Effector memory CD4-positive, alpha-beta T cell (primary cell): ENCODE measurements around the gene RDH13.

Experiments used
- DNase-seq, 3 donors: peaks; one replicate each; pipeline ENCODE4 v3.0.0-alpha.2; 2020
- H3K27ac ChIP-seq: 2 replicates; pipeline ENCODE4 v1.7.0; 2013; ENCODE audit warnings: mild to moderate bottlenecking, low read length, moderate library complexity; ENCODE audit not compliant: insufficient read depth, poor library complexity, severe bottlenecking
- H3K27me3 ChIP-seq: replicated peaks from 2 replicates; pipeline ENCODE4 v1.7.0; 2013; ENCODE audit warnings: mild to moderate bottlenecking, low read length; ENCODE audit not compliant: insufficient read depth, control insufficient read depth, poor library complexity, severe bottlenecking
- H3K36me3 ChIP-seq: 2 replicates; pipeline ENCODE4 v1.7.0; 2013; ENCODE audit warnings: mild to moderate bottlenecking, low read length, moderate library complexity; ENCODE audit not compliant: control insufficient read depth, insufficient read depth
- H3K4me1 ChIP-seq: 2 replicates; pipeline ENCODE4 v1.7.0; 2013; ENCODE audit warnings: low read length, mild to moderate bottlenecking; ENCODE audit not compliant: control insufficient read depth, insufficient read depth, poor library complexity, severe bottlenecking
- H3K4me3 ChIP-seq: 2 replicates; pipeline ENCODE4 v1.7.0; 2013; ENCODE audit warnings: low read length, low read depth, mild to moderate bottlenecking; ENCODE audit not compliant: insufficient read depth, poor library complexity, severe bottlenecking
- H3K9me3 ChIP-seq: 2 replicates; pipeline ENCODE4 v1.7.0; 2013; ENCODE audit warnings: mild to moderate bottlenecking, low read length, moderate library complexity; ENCODE audit not compliant: control insufficient read depth

RDH13 gene

DNA sequence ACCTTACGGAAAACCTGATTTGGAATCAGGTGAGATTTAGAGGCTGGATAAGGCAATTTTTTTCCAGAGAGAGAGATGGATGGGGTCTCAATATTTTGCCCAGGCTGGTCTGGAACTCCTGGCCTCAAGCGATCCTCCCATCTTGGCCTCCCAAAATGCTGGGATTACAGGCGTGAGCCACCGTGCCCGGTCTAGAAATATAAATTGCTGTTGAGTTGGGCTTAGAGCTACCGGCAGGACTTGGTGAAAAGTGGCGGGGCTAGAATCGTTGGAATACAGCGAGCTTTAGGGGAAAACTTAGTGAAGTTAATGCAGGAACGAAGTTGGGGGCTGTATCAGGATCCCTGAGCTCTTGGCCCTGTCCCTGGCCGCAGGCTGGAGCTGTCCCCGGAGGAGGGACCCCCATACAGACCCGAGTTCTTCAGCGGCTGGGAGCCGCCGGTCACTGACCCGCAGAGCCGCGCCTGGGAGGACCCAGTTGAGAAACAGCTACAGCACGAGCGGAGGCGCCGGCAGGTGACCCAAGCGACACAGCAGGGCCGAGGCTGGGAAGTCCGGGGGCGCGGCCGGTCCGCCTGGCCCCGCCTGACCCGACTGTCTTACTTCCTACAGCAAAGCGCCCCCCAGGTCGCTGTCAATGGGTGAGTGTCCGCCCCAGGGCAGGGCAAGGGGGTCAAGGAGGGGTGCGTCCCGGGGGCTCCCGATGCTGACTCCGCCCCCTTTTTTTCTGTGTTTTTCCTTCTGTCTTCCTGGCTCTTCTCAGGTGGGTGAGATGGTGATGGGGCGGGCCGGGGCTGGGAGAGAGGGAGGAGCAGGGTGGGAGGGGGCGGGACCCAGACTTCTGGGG lies 20.3 kb upstream of the RDH13 start:
- Histone ChIP-seq H3K36me3 (no peaks in the 10 kb centered on the region), H3K9me3 (no peaks in the 10 kb centered on the region), H3K27me3 (peaks cover 46% of the 10 kb centered on the region), H3K4me1 (peaks cover 43% of the 10 kb centered on the region), H3K4me3 (no peak overlapping the region), H3K27ac (no peak overlapping the region)
- no peak for DNase-seq

- H3K36me3 ChIP-seq: no peaks in the 10 kb centered on the region
- H3K9me3 ChIP-seq: no peaks in the 10 kb centered on the region
- DNase-seq: peak; percentile 8 to 36 (median 22)
- H3K27me3 ChIP-seq: peaks cover 37% of the 10 kb centered on the region
- peak overlapping the region; percentile 58 for H3K4me3 ChIP-seq
- no peak overlapping the region for H3K27ac ChIP-seq
- H3K4me1 ChIP-seq: peaks cover 33% of the 10 kb centered on the region
These were observed 19.3 kb upstream of the RDH13 start for GRCh38 chr19:55082020-55082851.

GRCh38 chr19:55081770-55082019 lies 18.7 kb upstream of the RDH13 start:
- peak overlapping the region; percentile 58 for H3K4me3 ChIP-seq
- no peak for DNase-seq
- H3K4me1 ChIP-seq: peaks cover 28% of the 10 kb centered on the region
- H3K36me3 ChIP-seq: no peaks in the 10 kb centered on the region
- H3K27ac ChIP-seq: no peak overlapping the region
- H3K27me3 ChIP-seq: peaks cover 32% of the 10 kb centered on the region
- no peaks in the 10 kb centered on the region for H3K9me3 ChIP-seq

DNA sequence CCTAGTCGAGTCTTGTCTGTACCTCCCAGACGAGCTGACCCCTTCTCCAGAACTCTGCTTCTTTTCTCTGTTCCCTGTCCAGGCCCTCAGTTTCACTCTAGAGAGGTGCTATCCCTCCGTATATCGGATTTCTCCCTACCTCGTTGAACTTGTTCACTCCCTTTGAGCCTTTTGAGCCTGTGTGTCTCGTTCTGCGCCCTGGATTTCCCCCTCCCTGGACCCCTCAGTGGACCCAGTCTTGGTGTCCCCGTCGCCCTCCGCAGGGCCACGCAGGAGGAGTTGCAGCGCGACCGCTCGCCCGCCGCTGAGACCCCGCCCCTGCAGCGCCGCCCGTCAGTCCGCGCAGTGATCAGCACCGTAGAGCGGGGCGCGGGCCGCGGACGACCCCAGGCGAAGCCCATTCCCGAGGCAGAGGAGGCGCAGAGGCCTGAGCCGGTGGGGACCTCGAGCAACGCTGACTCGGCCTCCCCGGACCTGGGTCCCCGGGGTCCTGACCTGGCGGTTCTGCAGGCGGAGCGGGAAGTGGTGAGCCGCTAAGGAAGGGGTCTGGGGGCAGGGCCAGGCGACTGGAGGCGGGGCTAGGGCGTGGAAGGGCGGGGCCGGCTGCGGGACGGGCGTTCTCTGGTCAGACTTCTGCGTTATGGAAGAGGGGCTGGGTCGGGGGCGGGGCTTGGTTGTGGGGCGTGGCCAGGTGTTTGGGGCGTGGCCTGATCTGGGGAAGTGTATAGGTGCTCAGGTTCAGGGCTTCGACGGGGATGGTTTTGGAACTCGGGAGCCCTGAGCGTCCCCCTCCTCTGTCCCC lies 18.2 kb upstream of the RDH13 start:
- Histone ChIP-seq H3K4me3 (peak overlapping the region; percentile 58), H3K27me3 (peaks cover 30% of the 10 kb centered on the region), H3K27ac (no peak overlapping the region), H3K9me3 (no peaks in the 10 kb centered on the region), H3K4me1 (peaks cover 24% of the 10 kb centered on the region), H3K36me3 (no peaks in the 10 kb centered on the region)
- DNase-seq: peak; percentile 83 to 91 (median 84)

DNA sequence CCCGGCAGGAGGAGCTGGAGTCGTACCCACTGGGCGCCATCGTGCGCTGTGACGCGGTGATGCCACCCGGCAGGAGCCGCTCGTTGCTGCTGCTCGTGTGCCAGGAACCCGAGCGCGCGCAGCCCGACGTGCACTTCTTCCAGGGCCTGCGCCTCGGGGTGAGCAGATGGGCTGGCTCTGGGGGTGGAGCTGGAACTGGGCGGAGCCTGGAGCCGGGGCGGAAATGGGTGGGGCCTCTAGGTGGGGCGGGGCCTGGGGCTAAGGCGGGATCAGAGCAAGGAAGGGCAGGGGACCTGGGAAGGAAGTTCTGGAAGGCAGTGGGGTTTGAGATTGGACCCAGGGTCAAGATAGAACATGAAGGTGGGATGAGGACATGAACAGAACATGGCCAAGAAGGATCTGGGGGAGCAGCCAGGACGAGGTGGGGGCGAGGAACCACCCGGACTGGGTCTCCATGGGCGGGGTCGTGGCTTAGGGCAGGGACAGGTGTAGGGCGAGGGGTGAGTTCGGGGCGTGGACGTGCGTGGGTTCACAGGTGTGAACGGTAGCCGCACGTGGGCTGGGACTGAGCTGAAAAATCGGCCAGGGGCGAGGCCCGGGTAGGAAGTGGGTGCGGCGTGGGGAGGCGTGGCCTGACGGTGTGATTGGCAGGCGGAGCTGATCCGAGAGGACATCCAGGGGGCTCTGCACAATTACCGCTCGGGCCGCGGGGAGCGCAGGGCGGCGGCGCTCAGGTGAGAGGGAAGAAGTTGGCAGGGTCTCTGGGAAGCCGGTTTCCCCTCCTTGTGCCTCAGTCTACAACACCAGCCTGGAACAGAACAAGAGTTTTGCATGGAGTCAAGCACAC lies 17.4 kb upstream of the RDH13 start:
- peaks cover 24% of the 10 kb centered on the region for H3K4me1 ChIP-seq
- H3K27ac ChIP-seq: no peak overlapping the region
- peaks cover 26% of the 10 kb centered on the region for H3K27me3 ChIP-seq
- no peaks in the 10 kb centered on the region for H3K36me3 ChIP-seq
- peak overlapping the region; percentile 58 for H3K4me3 ChIP-seq
- peak; percentile 23 to 39 (median 23) for DNase-seq
- no peaks in the 10 kb centered on the region for H3K9me3 ChIP-seq

- Histone ChIP-seq H3K9me3 (no peaks in the 10 kb centered on the region), H3K36me3 (no peaks in the 10 kb centered on the region), H3K4me1 (peaks cover 24% of the 10 kb centered on the region), H3K27me3 (peaks cover 26% of the 10 kb centered on the region), H3K27ac (no peak overlapping the region), H3K4me3 (no peak overlapping the region)
- DNase-seq: no peak
These were observed 16.6 kb upstream of the RDH13 start for GRCh38 chr19:55079400-55080038.

DNA sequence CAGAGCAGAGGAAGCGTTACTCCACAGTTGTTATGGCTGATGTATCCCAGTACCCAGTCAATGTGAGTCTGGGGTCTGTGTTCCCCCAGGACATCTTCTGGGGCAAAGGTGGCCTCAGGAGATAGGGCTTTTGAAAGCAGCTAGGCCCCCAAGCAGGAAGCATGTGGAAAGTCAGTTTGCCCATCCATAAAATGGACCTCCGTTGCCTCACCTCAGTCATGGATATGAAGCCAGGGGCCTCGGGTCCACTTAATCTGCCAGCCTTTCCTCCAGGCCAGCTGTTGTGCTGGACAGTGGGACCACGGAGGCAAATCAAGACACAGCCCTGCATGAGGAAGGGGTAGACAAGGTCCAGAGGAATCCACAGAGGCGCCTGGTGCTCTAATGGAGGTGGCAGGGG lies 16.0 kb upstream of the RDH13 start:
- no peak for DNase-seq
- H3K36me3 ChIP-seq: no peaks in the 10 kb centered on the region
- peaks cover 24% of the 10 kb centered on the region for H3K4me1 ChIP-seq
- peaks cover 26% of the 10 kb centered on the region for H3K27me3 ChIP-seq
- H3K9me3 ChIP-seq: no peaks in the 10 kb centered on the region
- H3K4me3 ChIP-seq: no peak overlapping the region
- H3K27ac ChIP-seq: no peak overlapping the region

DNA sequence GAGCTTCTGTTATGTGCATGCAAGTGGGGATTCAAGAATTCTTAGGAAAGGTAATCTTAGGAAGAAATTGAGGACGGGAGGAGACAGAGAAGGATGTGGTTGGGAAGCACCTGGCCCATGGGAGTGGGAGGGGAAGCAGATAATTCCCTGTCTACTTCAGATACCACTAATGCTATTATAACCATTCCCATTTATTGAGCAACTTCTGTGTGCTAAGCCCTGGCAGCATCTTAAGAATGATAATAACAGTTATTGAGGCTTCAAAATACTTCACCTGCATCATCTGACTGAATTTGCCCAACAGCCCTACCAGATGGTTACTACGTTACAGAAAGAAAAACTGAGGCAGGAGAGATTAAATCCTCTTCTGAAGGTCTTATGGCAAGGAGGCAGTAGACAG lies 14.2 kb upstream of the RDH13 start:
- H3K36me3 ChIP-seq: no peaks in the 10 kb centered on the region

GRCh38 chr19:55076321-55076720 lies 13.4 kb upstream of the RDH13 start:
- Histone ChIP-seq H3K36me3 (no peaks in the 10 kb centered on the region), H3K27ac (no peak overlapping the region), H3K9me3 (no peaks in the 10 kb centered on the region), H3K4me3 (no peak overlapping the region), H3K4me1 (peaks cover 16% of the 10 kb centered on the region), H3K27me3 (peaks cover 9% of the 10 kb centered on the region)
- DNase-seq: no peak

More for the DNA sequence above, 14.2 kb upstream of the RDH13 start:
- H3K27ac ChIP-seq: no peak overlapping the region
- peaks cover 19% of the 10 kb centered on the region for H3K4me1 ChIP-seq
- H3K27me3 ChIP-seq: peaks cover 11% of the 10 kb centered on the region
- H3K4me3 ChIP-seq: no peak overlapping the region
- DNase-seq: no peak
- H3K9me3 ChIP-seq: no peaks in the 10 kb centered on the region
